Endothelial cell of umbilical vein (primary cell): ENCODE data around the gene ITGA2. TPM values are rescaled to one million over a fixed set of nuclear protein-coding genes. Genes with fewer than 3 reads are reported as not detected.

ENCODE experiments used
- BruUV-seq: library from RNA; stranded (reverse); fragments of 400-500 nt; replicated peaks from 2 replicates; lab custom pipeline; 2021; lab: Mats Ljungman, UMichigan
- CTCF ChIA-PET: fragments of 300-600, 350-600 bp; sonication (Branson Sonifier 250); formaldehyde crosslinking; loops from one replicate; lab custom pipeline; 2021; ENCODE audit warnings: antibody characterized with exemption, inconsistent platforms; lab: Charles Lee
- POLR2A ChIA-PET: fragments of 300-600, 350-600 bp; sonication (Branson Sonifier 250); formaldehyde crosslinking; loops from one replicate; lab custom pipeline; 2021; ENCODE audit warnings: antibody characterized with exemption, inconsistent platforms; lab: Charles Lee
- DNase-seq: peaks from one replicate; pipeline ENCODE4 v3.0.0-alpha.2; 2011; ENCODE audit warnings: low read depth, low spot score
- FAIRE-seq: peaks from 2 replicates; lab custom pipeline; 2011; peaks lifted over from hg19 to GRCh38; lab: Jason Lieb, UNC
- H2AFZ ChIP-seq: 2 replicates; pipeline ENCODE4 v1.6.0; 2012; ENCODE audit warnings: low read depth, low read length, control low read depth, inconsistent platforms
- H3K27ac ChIP-seq: 2 replicates; pipeline ENCODE4 v1.5.1; 2011; ENCODE audit warnings: low read depth, mild to moderate bottlenecking, control low read depth, low read length, moderate library complexity; ENCODE audit not compliant: insufficient read depth
- H3K27me3 ChIP-seq, 2 experiments: 2 replicates each; pipeline versions ENCODE4 v1.6.0 to v1.6.1; 2011; ENCODE audit warnings: low read length in 2 of 2, mixed read lengths in 1 of 2; ENCODE audit not compliant: control insufficient read depth in 2 of 2, insufficient read depth in 2 of 2
- H3K36me3 ChIP-seq, 2 experiments: 2 replicates in 1 of 2; 3 replicates in 1 of 2; pipeline ENCODE4 v1.5.1; 2011; ENCODE audit warnings: low read length in 2 of 2, mild to moderate bottlenecking in 1 of 2, moderate library complexity in 1 of 2; ENCODE audit not compliant: control insufficient read depth in 2 of 2, insufficient read depth in 2 of 2; ENCODE audit errors: extremely low read depth in 1 of 2
- H3K4me1 ChIP-seq: 3 replicates; pipeline ENCODE4 v1.5.1; 2011; ENCODE audit warnings: mild to moderate bottlenecking, low read length; ENCODE audit not compliant: control insufficient read depth, insufficient read depth; ENCODE audit errors: extremely low read depth
- H3K4me2 ChIP-seq: 2 replicates; pipeline ENCODE4 v1.6.1; 2011; ENCODE audit warnings: low read length, control low read depth, mixed read lengths; ENCODE audit not compliant: insufficient read depth
- H3K4me3 ChIP-seq, 3 experiments: fragments of 200-600 bp in 1 of 3; sonication (generic), shearing (Covaris generic) in 1 of 3; replicated peaks in 1 of 3; 2 replicates each; pipeline ENCODE4 v1.5.1; 2011 to 2016; ENCODE audit warnings: control low read depth in 3 of 3, low read length in 3 of 3, mild to moderate bottlenecking in 2 of 3, inconsistent platforms in 1 of 3, low read depth in 1 of 3, moderate library complexity in 1 of 3; ENCODE audit not compliant: insufficient read depth in 1 of 3
- H3K79me2 ChIP-seq: 2 replicates; pipeline ENCODE4 v1.6.0; 2012; ENCODE audit warnings: low read length, inconsistent platforms; ENCODE audit not compliant: control insufficient read depth, insufficient read depth
- H3K9ac ChIP-seq: replicated peaks from 2 replicates; pipeline ENCODE3; 2011; ENCODE audit warnings: low read length, control low read depth; ENCODE audit not compliant: insufficient read depth; ENCODE audit errors: extremely low read depth
- H3K9me1 ChIP-seq: replicated peaks from 3 replicates; pipeline ENCODE4 v1.6.0; 2011; ENCODE audit warnings: mild to moderate bottlenecking, low read length; ENCODE audit not compliant: control insufficient read depth, insufficient read depth; ENCODE audit errors: extremely low read depth
- H3K9me3 ChIP-seq: replicated peaks from 2 replicates; pipeline ENCODE4 v1.5.1; 2012; ENCODE audit warnings: low read length, inconsistent platforms; ENCODE audit not compliant: control insufficient read depth, insufficient read depth
- H4K20me1 ChIP-seq: replicated peaks from 2 replicates; pipeline ENCODE3; 2011; ENCODE audit warnings: mild to moderate bottlenecking, low read length; ENCODE audit not compliant: control insufficient read depth, insufficient read depth; ENCODE audit errors: extremely low read depth
- EZH2 ChIP-seq: IDR thresholded peaks from 2 replicates; pipeline ENCODE4 v1.6.1; 2012; ENCODE audit warnings: borderline replicate concordance, low read depth, mild to moderate bottlenecking, moderate library complexity, low read length, inconsistent platforms; ENCODE audit not compliant: severe bottlenecking
- FOS ChIP-seq: IDR thresholded peaks from 2 replicates; pipeline ENCODE4 v1.6.1; 2011; ENCODE audit warnings: mild to moderate bottlenecking, low read length, moderate library complexity, borderline replicate concordance; ENCODE audit not compliant: insufficient read depth
- GATA2 ChIP-seq: IDR thresholded peaks from 2 replicates; pipeline ENCODE4 v1.7.0; 2011; ENCODE audit warnings: low read depth, mild to moderate bottlenecking, moderate library complexity, mixed read lengths, low read length; ENCODE audit not compliant: insufficient read length, insufficient read depth
- JUN ChIP-seq: IDR thresholded peaks from 2 replicates; pipeline ENCODE4 v1.6.1; 2011; ENCODE audit warnings: borderline replicate concordance, low read depth; ENCODE audit not compliant: insufficient read length, insufficient read depth
- MYC ChIP-seq: IDR thresholded peaks from one replicate; pipeline ENCODE4 v1.6.1; 2011; ENCODE audit warnings: mild to moderate bottlenecking, low read depth, low read length
- POLR2A ChIP-seq: IDR thresholded peaks from 2 replicates; pipeline ENCODE4 v1.6.1; 2012; ENCODE audit warnings: low read depth, mild to moderate bottlenecking, control low read depth, low read length
- POLR2AphosphoS5 ChIP-seq: IDR thresholded peaks from 2 replicates; pipeline ENCODE4 v1.6.1; 2012; ENCODE audit warnings: low read depth, mild to moderate bottlenecking, control low read depth, low read length, moderate library complexity; ENCODE audit not compliant: insufficient read depth
- dilution Hi-C: fragments of 300-500 bp; cut with MboI; formaldehyde crosslinking; loops from one replicate; pipeline ENCODE4 v1.15.0; 2019; ENCODE audit warnings: low sequenced_read_pairs; ENCODE audit not compliant: extremely low pct_ligation_motif_present
- intact Hi-C: fragments of 100-400 bp; cut with micrococcal nuclease; formaldehyde crosslinking; loops from one replicate; pipeline ENCODE4 v1.10.0; 2022
- polyA plus RNA-seq, 4 experiments: library from polyadenylated mRNA; depleted of rRNA in 3 of 4; stranded (reverse) in 3 of 4; unstranded in 1 of 4; fragments of >200 nt; gene quantifications; 2 replicates each; pipeline versions ENCODE4 v1.2.1 to v1.2.3, GENCODE V29; 2011 to 2012; ENCODE audit warnings: missing spikeins in 1 of 4
- total RNA-seq: library from RNA; stranded (reverse); gene quantifications from 2 replicates; pipeline ENCODE4 v1.2.3, GENCODE V29; 2021
- TF ChIP-seq, protein P1 (sequence below): IDR thresholded peaks from 2 replicates; pipeline ENCODE4 v1.6.1; 2011; ENCODE audit not compliant: insufficient read depth, insufficient read length
- TF ChIP-seq, protein P2 (sequence below), 2 donors: IDR thresholded peaks; 1 replicate in 1 of 2; 2 replicates in 1 of 2; pipeline ENCODE4 v1.5.1; 2011; ENCODE audit warnings: low read length in 2 of 2, mild to moderate bottlenecking in 2 of 2, moderate library complexity in 2 of 2, control low read depth in 1 of 2, inconsistent platforms in 1 of 2, low read depth in 1 of 2; ENCODE audit not compliant: insufficient read depth in 1 of 2; ENCODE audit errors: extremely low read depth in 1 of 2

ITGA2 gene
- total and polyA plus RNA-seq, 2 donors (not counting 3 experiments of a cell fraction or from before 2014, with no cell fraction given), result 11.2 to 62.3 TPM

DNA sequence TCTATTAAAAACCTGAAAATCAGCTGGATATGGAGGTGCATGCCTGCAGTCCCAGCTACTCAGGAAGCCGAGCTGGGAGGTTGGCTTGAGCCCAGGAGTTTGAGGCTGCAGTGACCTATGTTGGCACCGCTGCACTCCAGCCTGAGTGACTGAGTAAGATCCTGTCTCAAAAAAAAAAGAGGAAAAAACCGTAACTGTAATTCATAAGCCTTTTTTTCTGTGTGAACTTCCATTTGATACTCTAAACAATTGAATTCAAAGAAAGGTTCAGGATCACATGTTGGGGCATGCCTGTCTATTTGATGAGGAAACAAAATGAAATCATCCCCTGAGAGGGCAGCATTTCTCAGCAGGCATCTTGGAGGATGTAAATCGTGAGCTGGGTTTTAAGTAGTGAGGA lies 38.8 kb downstream of the ITGA2 start:
- Histone ChIP-seq H3K36me3 (no peaks in the 10 kb centered on the region), H3K4me2 (peak overlapping the region; percentile 20), H3K9me1 (no peaks in the 10 kb centered on the region), H4K20me1 (no peaks in the 10 kb centered on the region), H3K27me3 (no peaks in the 10 kb centered on the region), H3K27ac (peak overlapping the region; percentile 81), H3K4me1 (peaks cover 69% of the 10 kb centered on the region), H3K4me3 (no peak overlapping the region), H2AFZ (no peak overlapping the region), H3K9me3 (no peaks in the 10 kb centered on the region), H3K9ac (peak overlapping the region; percentile 18), H3K79me2 (peaks cover 48% of the 10 kb centered on the region)
- BruUV-seq, result no TSS peak
- POLR2A ChIA-PET, result no interaction called here
- no peak for TF ChIP-seq POLR2AphosphoS5
- peak; percentile 25 for TF ChIP-seq JUN
- no peak for TF ChIP-seq POLR2A
- TF ChIP-seq FOS, result peak; percentile 48
- peak; percentile 68 for TF ChIP-seq GATA2
- dilution Hi-C loops (no loop called here), intact Hi-C loops (loop anchor here (1.0 kb wide), 2 partner anchors 9 to 39 kb away; partner anchors contain the start of gene ITGA2)
- CTCF ChIA-PET, result interaction anchor here (1.1 to 4.1 kb wide), 8 partner anchors 8 to 79 kb away, joined by 3 to 24 read pairs (median 4); no protein-coding TSS in a partner anchor
- peak; percentile 95 for DNase-seq
- FAIRE-seq, result peak; percentile 91

DNA sequence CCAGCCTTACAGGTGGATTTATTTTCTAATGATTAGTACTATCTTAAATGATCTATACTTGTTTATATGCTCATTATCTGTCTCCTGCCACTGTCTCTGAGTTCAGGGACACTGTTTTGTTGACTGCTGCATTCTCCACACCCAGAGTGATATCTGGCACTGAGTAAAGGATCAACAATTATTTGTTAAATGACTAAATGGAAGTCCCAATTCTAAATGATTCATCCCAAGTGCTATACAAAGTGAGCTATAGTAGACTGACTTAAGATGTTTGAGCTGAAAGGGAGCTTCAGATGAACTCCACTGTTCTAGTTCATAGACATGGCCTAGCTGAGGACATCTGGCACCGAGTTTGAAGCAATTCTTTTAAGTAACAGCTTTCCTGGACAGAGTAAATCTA lies 40.5 kb downstream of the ITGA2 start:
- Histone ChIP-seq H4K20me1 (no peaks in the 10 kb centered on the region), H2AFZ (no peak overlapping the region), H3K9ac (no peak overlapping the region), H3K4me2 (no peak overlapping the region), H3K27me3 (no peaks in the 10 kb centered on the region), H3K27ac (peak overlapping the region; percentile 6), H3K36me3 (no peaks in the 10 kb centered on the region), H3K4me3 (no peak overlapping the region), H3K9me3 (no peaks in the 10 kb centered on the region), H3K4me1 (peaks cover 62% of the 10 kb centered on the region), H3K9me1 (no peaks in the 10 kb centered on the region), H3K79me2 (peaks cover 46% of the 10 kb centered on the region)
- intact Hi-C loops (loop anchor here (2.0 kb wide), 1 partner anchor 25 kb away; no protein-coding TSS in a partner anchor), dilution Hi-C loops (no loop called here)
- BruUV-seq, result no TSS peak
- peak; percentile 19 for DNase-seq
- TF ChIP-seq, protein P1, sequence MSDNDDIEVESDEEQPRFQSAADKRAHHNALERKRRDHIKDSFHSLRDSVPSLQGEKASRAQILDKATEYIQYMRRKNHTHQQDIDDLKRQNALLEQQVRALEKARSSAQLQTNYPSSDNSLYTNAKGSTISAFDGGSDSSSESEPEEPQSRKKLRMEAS, result no peak
- TF ChIP-seq, protein P2, sequence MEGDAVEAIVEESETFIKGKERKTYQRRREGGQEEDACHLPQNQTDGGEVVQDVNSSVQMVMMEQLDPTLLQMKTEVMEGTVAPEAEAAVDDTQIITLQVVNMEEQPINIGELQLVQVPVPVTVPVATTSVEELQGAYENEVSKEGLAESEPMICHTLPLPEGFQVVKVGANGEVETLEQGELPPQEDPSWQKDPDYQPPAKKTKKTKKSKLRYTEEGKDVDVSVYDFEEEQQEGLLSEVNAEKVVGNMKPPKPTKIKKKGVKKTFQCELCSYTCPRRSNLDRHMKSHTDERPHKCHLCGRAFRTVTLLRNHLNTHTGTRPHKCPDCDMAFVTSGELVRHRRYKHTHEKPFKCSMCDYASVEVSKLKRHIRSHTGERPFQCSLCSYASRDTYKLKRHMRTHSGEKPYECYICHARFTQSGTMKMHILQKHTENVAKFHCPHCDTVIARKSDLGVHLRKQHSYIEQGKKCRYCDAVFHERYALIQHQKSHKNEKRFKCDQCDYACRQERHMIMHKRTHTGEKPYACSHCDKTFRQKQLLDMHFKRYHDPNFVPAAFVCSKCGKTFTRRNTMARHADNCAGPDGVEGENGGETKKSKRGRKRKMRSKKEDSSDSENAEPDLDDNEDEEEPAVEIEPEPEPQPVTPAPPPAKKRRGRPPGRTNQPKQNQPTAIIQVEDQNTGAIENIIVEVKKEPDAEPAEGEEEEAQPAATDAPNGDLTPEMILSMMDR (IDR thresholded peaks at IDR 0.05; ENCODE audit: extremely low read depth in 1 of 2, insufficient read depth in 1 of 2, low read depth in 1 of 2, low read length in 2 of 2), result no peak
- TF ChIP-seq MYC (no peak), FOS (no peak), JUN (no peak), POLR2AphosphoS5 (no peak), EZH2 (no peak), GATA2 (no peak)
- no peak for FAIRE-seq
- ChIA-PET POLR2A (no interaction called here), CTCF (interaction anchor here (4.1 kb wide), 1 partner anchor 81 kb away, joined by 24 read pairs; no protein-coding TSS in a partner anchor)
